HEK293T (cell line): ENCODE results near the gene GBP4.

Source experiments
- CTCF ChIA-PET: fragments of 350-600 bp; formaldehyde crosslinking; extraction: SDS; loops from one replicate; lab custom pipeline; 2021; ENCODE audit warnings: antibody characterized with exemption, inconsistent platforms; lab: Yijun Ruan, JAX
- POLR2A ChIA-PET: fragments of 350-600 bp; formaldehyde crosslinking; extraction: SDS; loops from one replicate; lab custom pipeline; 2020; ENCODE audit warnings: antibody characterized with exemption, inconsistent platforms; lab: Yijun Ruan, JAX
- DNase-seq: peaks from one replicate; pipeline ENCODE4 v3.0.0; 2012; ENCODE audit warnings: mixed read lengths; ENCODE audit errors: extremely low spot score
- ARNT ChIP-seq: fragments of 450-650 bp; IDR thresholded peaks from 2 replicates; pipeline ENCODE4 v1.6.1; 2017; ENCODE audit warnings: mild to moderate bottlenecking
- BHLHE40 ChIP-seq: fragments of 450-650 bp; IDR thresholded peaks from 2 replicates; pipeline ENCODE4 v1.6.1; 2016; ENCODE audit warnings: mild to moderate bottlenecking, moderate library complexity, borderline replicate concordance
- CTBP1 ChIP-seq: fragments of 450-650 bp; IDR thresholded peaks from 2 replicates; pipeline ENCODE4 v1.6.1; 2016; ENCODE audit warnings: borderline replicate concordance
- ELF4 ChIP-seq: fragments of 450-650 bp; IDR thresholded peaks from 2 replicates; pipeline ENCODE4 v1.6.1; 2017; ENCODE audit warnings: antibody characterized with exemption
- FOXA1 ChIP-seq: fragments of 450-650 bp; IDR thresholded peaks from 2 replicates; pipeline ENCODE4 v1.6.1; 2016; ENCODE audit warnings: mild to moderate bottlenecking
- FOXK2 ChIP-seq: fragments of 450-650 bp; IDR thresholded peaks from 2 replicates; pipeline ENCODE4 v1.6.1; 2016; ENCODE audit warnings: mild to moderate bottlenecking
- FOXM1 ChIP-seq: fragments of 450-650 bp; IDR thresholded peaks from 2 replicates; pipeline ENCODE4 v1.6.1; 2017; ENCODE audit warnings: mild to moderate bottlenecking, borderline replicate concordance
- HDGF ChIP-seq: fragments of 450-650 bp; IDR thresholded peaks from 2 replicates; pipeline ENCODE4 v1.6.1; 2017; ENCODE audit warnings: antibody characterized with exemption, borderline replicate concordance
- L3MBTL2 ChIP-seq: fragments of 450-650 bp; conservative IDR thresholded peaks from 2 replicates; pipeline ENCODE4 v1.6.1; 2016; ENCODE audit warnings: mild to moderate bottlenecking
- LEF1 ChIP-seq: fragments of 450-650 bp; IDR thresholded peaks from 2 replicates; pipeline ENCODE4 v1.6.1; 2017; ENCODE audit warnings: mild to moderate bottlenecking, borderline replicate concordance
- NFRKB ChIP-seq: fragments of 450-650 bp; IDR thresholded peaks from 2 replicates; pipeline ENCODE4 v1.6.1; 2016; ENCODE audit warnings: mild to moderate bottlenecking, moderate library complexity
- PKNOX1 ChIP-seq: fragments of 450-650 bp; IDR thresholded peaks from 2 replicates; pipeline ENCODE4 v1.6.1; 2016
- SP1 ChIP-seq: fragments of 450-650 bp; IDR thresholded peaks from 2 replicates; pipeline ENCODE4 v1.6.1; 2017
- SUZ12 ChIP-seq: fragments of 450-650 bp; IDR thresholded peaks from 2 replicates; pipeline ENCODE4 v1.6.1; 2016; ENCODE audit warnings: mild to moderate bottlenecking
- TARDBP ChIP-seq: fragments of 450-650 bp; IDR thresholded peaks from 2 replicates; pipeline ENCODE4 v1.6.1; 2016
- ZNF384 ChIP-seq: fragments of 450-650 bp; IDR thresholded peaks from 2 replicates; pipeline ENCODE4 v1.6.1; 2016

The GBP4 gene

GRCh38 chr1:89146721-89147120 lies 52.0 kb downstream of the GBP4 start:
- CTCF ChIA-PET: no interaction called here

GRCh38 chr1:89143484-89143883 lies 55.3 kb downstream of the GBP4 start:
- no peak for TF ChIP-seq SUZ12
- TF ChIP-seq ELF4: no peak
- no peak for TF ChIP-seq FOXA1
- TF ChIP-seq FOXM1: no peak
- no peak for TF ChIP-seq SP1
- TF ChIP-seq TARDBP: no peak
- no peak for TF ChIP-seq L3MBTL2
- TF ChIP-seq HDGF: no peak
- TF ChIP-seq BHLHE40: no peak
- no peak for TF ChIP-seq ZNF384
- CTCF ChIA-PET: interaction anchor here (0.7 kb wide), 1 partner anchor 267 kb away, joined by 3 read pairs; no protein-coding TSS in a partner anchor
- no peak for DNase-seq
- POLR2A ChIA-PET: no interaction called here

More at GRCh38 chr1:89146721-89147120, 52.0 kb downstream of the GBP4 start:
- no peak for DNase-seq
- TF ChIP-seq FOXK2 (no peak), TARDBP (no peak), FOXA1 (no peak), PKNOX1 (no peak), LEF1 (no peak), ELF4 (no peak), NFRKB (no peak), BHLHE40 (no peak), FOXM1 (no peak), ARNT (no peak), ZNF384 (no peak), SUZ12 (no peak)
- POLR2A ChIA-PET: no interaction called here

- ChIA-PET POLR2A (no interaction called here), CTCF (no interaction called here)
- no peak for DNase-seq
- TF ChIP-seq LEF1 (no peak), SP1 (no peak), PKNOX1 (no peak), FOXM1 (no peak), FOXK2 (no peak), ZNF384 (no peak), NFRKB (no peak), FOXA1 (no peak), CTBP1 (no peak), BHLHE40 (no peak), ELF4 (no peak), ARNT (no peak), HDGF (no peak)
Observed at GRCh38 chr1:89142160-89142559, 56.6 kb downstream of the GBP4 start.

GRCh38 chr1:89133747-89134146 lies 65.0 kb downstream of the GBP4 start:
- TF ChIP-seq ARNT: no peak
- no peak for TF ChIP-seq L3MBTL2
- no peak for TF ChIP-seq HDGF
- TF ChIP-seq NFRKB: no peak
- TF ChIP-seq BHLHE40: no peak
- TF ChIP-seq FOXM1: no peak
- POLR2A ChIA-PET: no interaction called here
- DNase-seq: no peak
- CTCF ChIA-PET: no interaction called here
